NCI-H345 treated with DMSO at 0.1 percent for 48 hours (cell line): ENCODE results near the gene KRTAP22-1.

Experiments used
- DNase-seq: peaks from one replicate; lab custom pipeline; 2025; ENCODE audit not compliant: unreplicated experiment; lab: John Stamatoyannopoulos, UW

KRTAP22-1 gene

GRCh38 chr21:30625449-30626165 lies 24.7 kb downstream of the KRTAP22-1 start:
- no peak for DNase-seq

- DNase-seq: no peak
Measured at GRCh38 chr21:30628109-30628508, 27.2 kb downstream of the KRTAP22-1 start.

- DNase-seq: no peak
Measured at GRCh38 chr21:30629200-30629599, 28.3 kb downstream of the KRTAP22-1 start.

- DNase-seq: no peak
Measured at GRCh38 chr21:30634906-30635305, 34.0 kb downstream of the KRTAP22-1 start, which contains the start of gene KRTAP20-2. Gene KRTAP20-2, plus strand, starts transcription at chr21:30635206. Its CDS starts 58 bp downstream, at chr21:30635264.

- DNase-seq: no peak
Measured at GRCh38 chr21:30638686-30639085, 37.8 kb downstream of the KRTAP22-1 start.

GRCh38 chr21:30642564-30642963 lies 41.7 kb downstream of the KRTAP22-1 start, which contains the start of gene KRTAP20-3:
Gene KRTAP20-3, plus strand, starts transcription at chr21:30642864.
- no peak for DNase-seq

- no peak for DNase-seq
Measured at GRCh38 chr21:30646904-30647414, 46.1 kb downstream of the KRTAP22-1 start.
